Left forelimb (tissue), 1 donor: ENCODE results near the gene ZFAND3.

ENCODE experiments used
- DNase-seq: peaks from one replicate; pipeline ENCODE4 v3.0.0-alpha.2; 2018; ENCODE audit warnings: low spot score

The ZFAND3 gene

GRCh38 chr6:38187325-38187724 is 367.8 kb downstream of the ZFAND3 start:
- no peak for DNase-seq

DNA sequence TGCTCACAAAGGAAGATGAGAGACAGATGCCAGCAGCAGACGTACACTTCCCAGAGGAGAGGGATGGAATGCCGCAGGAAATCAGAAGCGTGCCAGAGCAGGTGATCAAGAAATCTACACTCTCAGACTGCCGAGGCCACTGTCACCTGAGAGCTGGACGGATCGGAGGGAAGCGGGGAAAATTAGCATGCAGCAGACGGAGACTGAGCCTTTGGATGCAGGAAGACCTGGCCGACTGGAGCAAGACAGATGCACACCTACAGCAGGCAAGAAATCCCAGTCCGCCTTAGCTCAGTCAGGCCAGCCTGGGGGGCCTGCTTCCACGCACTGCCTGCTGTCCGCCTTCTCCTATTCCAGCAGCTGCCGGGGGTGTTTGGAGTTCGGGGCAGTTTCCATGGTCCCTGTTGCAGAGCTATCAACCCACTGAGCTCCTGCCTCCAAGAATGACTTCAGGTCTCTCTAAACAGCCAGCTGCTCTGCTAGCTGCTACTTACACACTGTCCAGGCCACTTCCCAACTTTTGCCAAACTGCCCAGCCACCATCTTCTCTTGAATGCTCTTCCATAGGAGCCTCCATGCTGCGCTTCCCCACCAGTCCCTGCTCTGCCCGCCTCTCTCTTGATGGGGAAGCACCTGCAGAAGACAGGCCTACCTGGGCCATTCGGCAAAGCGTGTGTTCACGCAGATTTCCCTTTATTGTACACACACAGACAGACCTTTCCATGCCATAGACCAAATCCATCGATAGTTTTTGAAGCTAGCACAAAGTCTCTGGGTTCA is 368.5 kb downstream of the ZFAND3 start:
- DNase-seq: no peak

DNA sequence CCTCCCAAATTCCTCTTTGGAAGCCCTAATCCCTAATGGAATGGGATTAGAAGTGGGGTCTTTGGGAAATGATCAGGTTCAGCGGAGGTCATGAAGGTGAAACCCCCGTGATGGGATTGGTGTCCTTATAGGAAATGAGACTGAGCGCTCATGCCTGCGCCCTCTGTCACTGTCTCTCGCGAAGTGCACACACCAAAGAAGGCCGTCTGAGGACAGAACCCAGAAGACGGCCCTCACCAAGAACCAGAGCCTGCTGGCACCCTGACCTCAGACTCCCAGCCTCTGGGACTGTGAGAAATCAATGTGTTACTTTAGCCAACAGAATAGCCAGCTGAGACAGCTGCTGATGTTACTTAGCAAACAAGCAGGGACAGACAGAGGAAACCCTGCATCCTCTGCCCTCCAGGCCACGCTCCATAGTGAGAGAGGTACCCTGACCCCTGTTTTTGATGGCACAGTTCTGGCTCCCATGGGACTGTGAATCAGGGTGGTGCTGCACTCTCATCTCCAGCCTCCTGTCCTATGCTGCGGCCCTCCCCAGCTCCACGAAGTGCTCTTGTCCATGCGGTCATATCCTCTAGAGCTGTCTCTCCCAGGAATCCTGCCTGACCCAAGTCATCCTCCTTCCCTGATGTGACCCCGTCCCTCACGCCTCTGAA is 369.3 kb downstream of the ZFAND3 start:
- DNase-seq: no peak

DNA sequence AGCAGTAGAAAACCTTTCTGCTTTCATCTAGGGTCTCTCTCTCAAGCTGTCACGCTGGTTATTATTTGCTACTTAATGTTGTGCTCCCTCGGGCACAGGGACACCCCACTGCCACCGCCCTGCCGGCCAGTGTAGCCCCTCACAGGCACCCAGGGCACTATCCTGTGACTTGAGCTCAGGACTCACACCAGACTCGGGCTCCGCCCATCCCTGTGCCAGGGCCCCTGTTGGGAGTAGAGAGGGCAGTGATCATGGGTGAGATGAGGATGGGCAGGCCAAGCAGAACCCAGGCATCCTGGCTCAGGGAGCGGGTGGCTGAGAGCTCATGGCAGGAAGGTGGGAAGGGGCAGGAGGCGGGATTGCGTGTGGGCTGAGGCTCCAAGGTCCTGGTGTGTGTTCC is 371.9 kb downstream of the ZFAND3 start:
- DNase-seq: no peak

DNA sequence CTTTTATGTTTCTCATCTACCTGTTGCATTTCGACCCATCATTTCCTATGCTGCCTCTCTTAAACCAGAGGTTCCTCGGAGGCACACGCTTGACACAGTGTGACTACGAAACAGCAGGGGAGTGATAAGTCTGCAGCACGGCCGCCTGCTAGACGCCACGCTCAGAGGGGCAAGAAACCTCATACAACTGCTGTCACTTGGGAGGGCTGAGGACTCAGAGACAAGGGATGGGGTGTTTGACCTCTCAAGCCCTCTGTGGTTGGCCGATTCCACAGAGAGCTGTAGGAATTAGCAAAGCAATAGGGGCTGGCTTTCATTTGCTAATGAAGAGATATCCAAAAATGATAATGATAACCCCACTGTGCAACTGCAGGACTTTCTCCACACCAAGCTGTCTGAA is 372.5 kb downstream of the ZFAND3 start:
- DNase-seq: no peak

DNA sequence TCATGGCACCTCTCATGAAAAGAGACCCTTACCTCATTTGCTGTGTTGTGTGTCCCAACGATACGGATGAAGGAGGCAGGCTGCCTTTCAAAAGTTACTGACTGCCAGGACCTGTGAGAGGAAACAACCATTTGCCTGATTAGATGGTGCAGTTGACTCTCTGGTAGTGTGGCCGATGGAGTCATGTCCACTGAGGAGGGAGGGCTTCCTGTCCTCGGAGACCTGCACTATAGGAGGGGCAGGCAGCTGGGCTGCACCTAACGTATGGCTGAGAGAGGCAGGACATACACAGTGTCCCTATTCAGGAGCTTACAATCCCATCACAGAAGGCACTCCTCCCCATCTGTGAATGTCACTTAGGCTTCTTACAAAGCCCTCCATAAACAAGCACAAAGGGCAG is 373.0 kb downstream of the ZFAND3 start:
- DNase-seq: no peak

GRCh38 chr6:38193051-38193450 is 373.5 kb downstream of the ZFAND3 start:
- no peak for DNase-seq

DNA sequence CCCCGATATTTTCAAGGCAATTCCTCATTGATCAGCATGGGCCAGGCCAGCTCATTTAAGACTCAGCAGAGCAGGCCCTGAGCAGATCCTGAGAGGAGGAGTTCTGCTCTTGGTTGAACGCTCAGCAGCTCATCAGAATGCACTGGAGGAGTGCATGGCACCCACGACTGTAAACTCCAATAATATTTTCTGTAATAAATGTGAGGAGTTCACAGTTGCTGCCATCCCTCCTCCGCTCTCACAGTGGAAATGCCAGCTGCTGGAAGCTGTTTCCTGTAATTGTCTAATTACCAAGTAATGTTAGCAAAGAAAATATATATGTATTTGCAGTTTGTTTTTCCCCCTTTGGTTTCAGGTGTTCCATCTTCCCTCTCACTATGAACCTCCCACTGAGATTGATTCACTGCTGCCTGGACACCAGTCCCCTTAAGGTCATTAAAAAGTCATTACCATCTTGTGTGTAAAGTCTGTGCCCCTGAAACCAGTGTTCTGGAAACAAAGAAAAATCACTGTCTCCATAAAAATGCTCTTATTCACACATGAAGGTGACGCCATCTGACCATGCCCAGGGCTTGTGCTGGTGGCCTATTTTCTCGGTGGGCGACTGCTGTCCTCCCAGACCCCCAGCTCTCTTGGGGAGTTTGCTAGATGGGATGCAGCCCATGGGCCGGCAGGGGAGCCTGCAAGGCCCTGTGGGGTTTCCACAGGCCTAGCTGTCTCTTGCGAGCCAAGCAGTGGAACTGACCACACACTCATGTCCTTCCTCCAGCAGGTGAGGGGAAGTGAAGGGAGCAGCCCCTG is 374.2 kb downstream of the ZFAND3 start:
- no peak for DNase-seq

GRCh38 chr6:38194282-38194572 is 374.7 kb downstream of the ZFAND3 start:
- no peak for DNase-seq

GRCh38 chr6:38194589-38194988 is 375.1 kb downstream of the ZFAND3 start:
- DNase-seq: no peak

DNA sequence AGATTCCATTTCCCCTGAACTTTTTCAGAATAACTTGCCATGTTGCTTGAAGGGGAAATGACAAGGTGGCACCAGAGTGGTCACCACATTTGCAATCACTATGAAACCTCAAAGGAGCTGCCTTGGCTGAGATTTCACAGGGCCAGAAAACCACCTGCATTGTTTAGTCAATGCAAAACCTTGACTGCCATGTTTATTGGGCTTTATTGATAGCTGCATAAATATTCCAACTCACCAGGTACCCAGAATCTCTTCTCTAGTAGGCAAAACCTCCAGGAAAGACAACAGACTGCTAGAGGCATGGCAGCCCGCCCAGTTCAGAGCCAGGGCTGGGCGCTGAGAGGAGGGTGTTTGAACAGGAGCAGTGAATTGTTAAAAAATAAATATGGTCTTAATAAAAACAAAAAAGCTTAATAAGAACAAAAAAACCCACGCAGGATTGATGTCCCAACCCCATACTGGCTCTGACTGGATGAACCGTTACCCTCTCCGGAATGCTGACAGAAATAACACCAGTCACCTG is 375.6 kb downstream of the ZFAND3 start:
- DNase-seq: no peak

GRCh38 chr6:38198219-38198618 is 378.7 kb downstream of the ZFAND3 start:
- no peak for DNase-seq
